Lung microvascular endothelial cell (primary cell): ENCODE measurements around the gene DYTN. TPM values are rescaled to one million over a fixed set of nuclear protein-coding genes. Genes with fewer than 3 reads are reported as not detected.
"Not testable (repeated sequence)": the region's sequence is repeated elsewhere in the genome, so short reads cannot be mapped to it uniquely, and the experiment has no call there.

ENCODE experiments used
- DNase-seq, 2 donors: peaks; one replicate each; pipeline versions ENCODE4 v3.0.0 to v3.0.0-alpha.2; 2010; ENCODE audit warnings: low read depth in 2 of 2
- total RNA-seq: library from RNA; depleted of rRNA; stranded (reverse); fragments of >200 nt; gene quantifications from 2 replicates; pipeline ENCODE4 v1.2.1, GENCODE V29; 2014

Gene DYTN, protein sequence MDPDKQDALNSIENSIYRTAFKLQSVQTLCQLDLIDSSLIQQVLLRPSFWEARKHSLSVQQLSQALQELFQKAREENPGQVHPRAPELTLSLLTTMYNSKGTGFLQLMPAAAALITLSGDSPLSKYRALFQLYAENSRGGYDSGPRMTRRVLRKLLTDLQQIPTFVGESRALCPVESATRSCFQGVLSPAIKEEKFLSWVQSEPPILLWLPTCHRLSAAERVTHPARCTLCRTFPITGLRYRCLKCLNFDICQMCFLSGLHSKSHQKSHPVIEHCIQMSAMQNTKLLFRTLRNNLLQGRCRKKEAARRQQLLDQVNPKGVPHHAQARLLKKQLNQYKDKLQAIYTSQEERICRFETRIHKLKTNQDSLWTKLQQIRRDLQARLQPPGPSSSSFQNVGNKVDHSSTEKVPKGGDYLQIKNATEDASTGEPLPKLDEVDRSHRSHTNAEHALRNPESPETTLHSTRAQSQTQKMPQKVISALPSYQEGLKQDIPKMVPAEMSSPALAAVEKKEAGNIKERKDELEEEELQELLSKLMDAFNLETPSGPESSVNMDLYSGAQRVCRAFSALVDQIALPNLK
- total RNA-seq: not detected in 2 replicates

DNA sequence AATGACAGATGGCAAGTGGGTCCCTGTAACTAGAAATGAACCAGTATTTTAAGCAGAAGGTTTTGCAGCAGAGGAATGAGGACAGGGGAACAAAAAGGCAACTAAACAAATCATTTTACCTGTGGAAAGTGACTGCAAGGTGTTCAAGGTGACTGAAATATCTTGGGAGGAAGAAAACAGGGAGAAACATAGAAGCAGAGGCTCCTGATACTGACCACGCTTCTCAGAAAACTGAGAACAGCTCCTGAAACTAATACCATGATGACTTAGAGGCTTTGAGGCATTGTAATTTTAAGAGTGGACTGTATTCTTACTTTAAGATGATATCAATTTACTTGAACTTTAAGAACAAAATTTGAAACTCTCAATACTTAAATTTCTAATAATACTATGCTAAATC, at the start of gene DYTN:
Gene DYTN (minus strand): TSS at position 101 of the 400 bp plus-strand sequence. CDS start 117 bp downstream, outside the sequence.
- DNase-seq: no peak

DNA sequence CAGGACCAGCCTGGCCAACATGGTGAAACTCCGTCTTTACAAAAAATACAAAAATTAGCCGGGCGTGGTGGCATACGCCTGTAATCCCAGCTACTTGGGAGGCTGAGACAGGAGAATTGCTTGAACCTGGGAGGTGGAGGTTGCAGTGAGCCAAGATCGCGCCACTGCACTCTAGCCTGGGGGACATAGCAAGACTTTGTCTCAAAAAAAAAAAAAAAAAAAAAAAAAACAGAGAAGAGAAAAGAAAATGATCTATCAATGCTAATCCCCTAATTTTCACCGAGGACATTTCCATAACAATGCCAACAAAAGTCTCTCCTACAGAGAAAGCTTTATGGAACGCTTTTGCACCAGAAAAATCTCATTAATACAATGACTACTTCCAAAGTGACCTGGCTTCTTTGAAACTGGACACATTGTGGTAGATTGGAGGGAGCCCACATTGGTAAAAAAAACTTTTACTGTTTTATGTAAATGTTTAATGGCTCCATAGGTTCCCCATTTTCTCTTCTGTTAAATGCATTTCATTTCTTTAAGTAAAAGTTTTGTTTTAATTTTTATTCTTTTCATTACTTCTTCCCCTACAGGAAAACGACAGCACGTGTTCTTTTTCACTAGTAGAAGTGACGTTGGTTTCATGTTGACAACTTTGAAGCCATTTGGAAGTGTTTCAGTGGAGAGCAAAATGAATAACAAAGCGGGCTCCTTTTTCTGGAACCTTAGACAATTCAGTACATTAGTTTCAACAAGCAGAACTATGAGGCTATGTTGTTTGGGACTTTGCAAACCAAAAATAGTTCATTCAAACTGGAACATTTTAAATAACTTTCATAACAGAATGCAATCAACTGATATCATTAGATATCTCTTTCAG, 48.1 kb upstream of the DYTN start:
- DNase-seq: no peak

DNA sequence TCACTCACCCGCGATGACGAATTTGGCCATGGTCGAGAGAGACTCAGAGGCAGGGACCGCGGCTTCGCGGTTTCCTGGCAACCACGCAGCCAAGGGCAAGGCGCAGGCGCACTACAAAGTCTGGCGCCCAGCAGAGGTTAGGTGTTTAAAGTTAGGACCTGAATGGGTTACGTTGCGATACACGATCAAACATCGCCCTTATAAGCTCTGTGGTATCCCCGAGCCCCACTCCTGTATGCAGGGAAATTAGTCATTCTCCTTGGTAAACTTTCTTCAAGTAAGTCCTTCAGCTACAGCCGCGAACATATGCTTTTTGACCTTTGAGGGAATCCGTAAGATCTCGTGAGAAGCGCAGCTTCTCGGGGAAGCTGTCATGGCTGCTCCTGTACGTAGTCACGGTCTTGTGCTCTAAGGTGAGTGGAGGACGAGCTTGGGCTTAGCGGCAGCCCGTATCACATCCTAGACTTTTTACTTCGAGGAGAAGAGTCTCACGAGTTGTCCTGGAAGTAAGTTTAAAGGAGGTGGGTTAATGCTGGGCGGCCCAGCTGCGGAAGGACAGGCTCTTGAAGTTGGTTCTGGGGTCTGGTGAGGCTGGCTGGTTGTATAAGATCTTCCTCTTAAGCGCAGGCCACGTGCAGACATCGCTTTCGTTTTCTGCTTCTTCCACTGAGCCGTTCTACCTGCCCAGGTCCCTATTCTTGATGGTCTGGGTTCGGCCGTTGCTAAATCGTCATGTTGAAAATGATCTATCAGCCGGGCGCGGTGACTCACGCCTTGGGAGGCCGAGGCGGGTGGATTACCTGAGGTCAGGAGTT, 47.3 kb upstream of the DYTN start, which contains the start of the genes FASTKD2 and MDH1B:
Gene FASTKD2 (plus strand): TSS at position 365 of the 815 bp plus-strand sequence. CDS start 1,088 bp downstream, outside the sequence.
Gene MDH1B (minus strand): TSS at position 87 of the 815 bp plus-strand sequence. CDS start 57 bp downstream, at position 30.
- peak; percentile 94 to 97 for DNase-seq

DNA sequence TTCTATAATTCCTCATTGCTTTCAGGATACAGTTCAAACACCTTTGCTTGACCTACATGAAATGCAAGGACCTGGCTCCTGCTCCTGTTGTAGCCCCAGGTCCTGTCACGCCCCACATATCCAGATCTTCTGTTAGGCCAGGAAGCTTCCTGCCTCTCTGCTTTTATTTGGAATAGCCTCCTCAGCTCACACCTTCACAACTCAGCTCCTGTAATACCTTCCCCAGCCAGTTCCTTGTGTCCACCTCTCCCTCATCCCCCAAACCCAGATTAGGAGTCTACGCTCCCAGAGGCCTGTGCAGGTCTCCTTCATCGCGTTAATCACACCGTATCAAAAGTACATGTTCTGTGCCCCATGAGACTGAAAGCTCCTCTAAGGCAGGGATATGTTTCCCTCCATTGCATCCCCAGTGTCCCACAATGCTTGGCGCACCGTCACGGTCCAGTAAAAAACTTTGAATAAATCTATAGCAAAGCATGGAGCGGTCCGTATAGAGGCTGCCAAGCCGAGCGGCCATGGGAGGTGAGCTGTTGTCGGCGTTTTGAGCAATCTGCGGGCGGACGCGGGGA, 46.6 kb upstream of the DYTN start:
- DNase-seq: no peak

DNA sequence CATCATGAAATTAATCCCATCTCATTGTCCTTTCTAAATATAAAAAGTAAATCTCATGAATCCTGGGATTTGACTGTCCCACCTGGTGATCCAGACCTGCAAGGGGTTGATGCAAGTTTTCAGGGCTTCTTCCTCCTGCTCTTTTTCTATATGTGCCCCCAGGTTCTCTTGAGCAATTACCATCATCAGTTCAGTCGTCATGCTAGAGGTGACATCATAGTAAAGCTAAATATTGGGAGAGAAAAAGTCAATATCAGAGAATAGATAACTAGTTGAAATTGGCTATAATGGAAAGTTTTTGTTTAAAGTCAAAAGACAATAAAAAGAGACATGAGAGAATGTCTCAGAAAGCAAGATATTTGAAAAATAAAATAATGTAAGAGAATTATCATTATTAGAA, 38.6 kb upstream of the DYTN start:
- no peak for DNase-seq

DNA sequence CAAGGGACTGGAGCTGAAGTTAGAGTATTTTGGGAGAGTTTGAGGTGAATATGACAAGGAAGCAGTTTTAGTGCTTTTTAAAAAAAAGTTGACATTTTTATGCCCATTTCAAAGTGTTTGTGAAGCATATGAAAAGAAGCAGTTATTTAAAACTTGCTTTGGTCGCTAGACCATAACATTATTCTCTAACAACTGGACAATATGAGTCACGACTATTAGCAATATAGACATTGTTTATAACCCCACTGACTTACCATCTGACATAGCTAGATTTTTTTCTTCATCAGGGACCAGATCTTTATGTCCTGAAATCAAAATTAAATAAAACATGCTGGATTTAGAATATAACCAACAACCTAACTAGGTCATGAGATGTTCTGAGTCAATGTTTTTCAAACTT, 22.6 kb upstream of the DYTN start:
- DNase-seq: no peak

DNA sequence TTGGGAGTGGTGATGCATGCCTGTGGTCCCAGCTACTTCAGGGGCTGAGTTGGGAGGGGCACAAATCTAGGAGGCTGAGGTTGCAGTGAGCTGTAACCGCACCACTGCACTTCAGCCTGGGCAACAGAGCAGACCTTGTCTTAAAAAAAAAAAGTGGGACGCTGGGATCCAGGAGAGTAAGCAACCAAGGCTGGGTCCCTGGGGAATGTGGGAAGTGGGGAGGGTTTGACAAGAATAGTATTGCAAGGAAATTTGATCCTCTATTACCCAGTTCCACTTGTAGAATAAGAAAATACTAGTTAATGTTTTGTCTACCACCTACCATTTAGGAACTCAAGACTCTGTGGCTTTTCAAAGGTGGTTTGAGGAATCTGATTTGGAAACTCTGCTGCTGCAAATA, 21.1 kb upstream of the DYTN start:
- no peak for DNase-seq

DNA sequence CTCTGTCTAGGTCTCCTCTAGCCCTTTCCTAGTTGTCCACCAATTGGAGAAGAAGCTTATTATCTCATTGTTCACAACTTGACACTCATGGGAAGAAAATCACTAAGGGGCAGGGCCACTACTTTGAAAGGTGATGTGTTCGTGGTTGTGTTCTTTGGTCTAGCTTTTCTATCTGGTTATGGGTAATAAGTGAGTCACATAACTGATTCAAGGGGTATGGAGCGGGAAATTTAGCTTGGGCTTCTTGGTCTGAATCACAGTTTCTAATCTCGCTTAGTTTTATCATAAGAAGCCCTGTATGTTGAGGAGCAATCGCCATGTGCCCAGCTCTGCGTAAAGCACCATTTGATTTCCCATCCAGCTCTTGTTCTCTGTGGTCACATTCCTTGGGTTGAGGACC, 18.7 kb upstream of the DYTN start:
- no peak for DNase-seq

DNA sequence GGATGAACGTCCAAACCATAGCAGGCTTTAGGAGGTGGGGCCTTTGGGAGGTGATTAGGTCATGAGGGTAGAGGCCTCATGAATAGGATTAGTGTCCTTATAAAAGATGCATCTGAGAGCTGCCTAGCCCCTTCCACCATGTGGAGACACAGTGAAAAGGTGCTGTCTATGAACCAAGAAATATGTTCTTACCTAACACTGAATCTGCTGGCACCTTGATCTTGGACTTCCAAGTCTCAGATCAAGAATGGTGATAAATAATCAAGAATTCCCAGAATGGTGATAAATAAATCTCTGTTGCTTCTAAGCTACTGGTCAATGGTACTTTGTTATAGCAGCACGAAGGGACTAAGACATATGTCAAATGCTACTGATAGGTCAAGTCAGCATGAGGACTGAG, 15.1 kb upstream of the DYTN start:
- no peak for DNase-seq

DNA sequence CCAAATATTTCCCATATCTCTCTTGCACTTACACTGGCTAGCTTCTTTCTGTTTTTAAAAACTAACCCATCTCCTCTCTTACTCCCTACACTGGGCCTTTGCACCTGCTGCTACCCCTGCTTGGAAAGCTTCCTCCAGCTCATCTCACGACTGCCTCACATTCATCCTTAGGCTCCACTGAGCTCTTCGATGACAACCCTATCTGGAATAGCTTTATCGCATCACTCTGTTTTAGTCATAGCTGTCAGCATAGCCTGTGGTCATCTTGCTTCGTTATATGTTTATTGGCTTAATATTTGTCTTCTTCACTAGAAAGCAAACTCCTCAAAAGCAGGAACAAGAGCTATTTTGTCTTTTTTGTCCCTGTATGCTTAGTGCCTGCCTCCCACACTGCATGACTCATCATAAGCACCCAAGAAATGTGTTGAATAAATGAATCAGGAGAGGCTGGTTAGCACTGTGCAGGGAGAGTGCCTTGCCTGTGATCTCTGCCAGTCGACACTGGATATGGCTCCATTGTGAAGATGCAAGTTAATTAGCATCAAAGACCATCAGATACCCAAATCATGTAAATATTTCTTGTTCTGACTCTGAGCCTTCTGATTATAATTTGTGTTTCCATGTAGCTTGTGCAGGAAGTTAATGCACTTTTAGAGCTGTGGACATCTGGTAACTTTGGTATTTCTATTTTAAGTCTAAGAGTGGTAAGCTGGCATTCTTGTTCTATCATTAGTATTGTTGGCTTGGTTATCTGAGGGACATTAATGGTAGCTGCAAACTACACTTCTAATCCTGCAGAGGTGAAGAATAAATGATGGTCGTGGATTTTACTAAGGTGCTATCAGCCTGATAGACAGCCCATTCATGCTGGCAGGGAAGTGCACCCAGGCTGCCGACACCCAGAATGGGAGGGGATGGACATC, 10.3 kb upstream of the DYTN start:
- no peak for DNase-seq

DNA sequence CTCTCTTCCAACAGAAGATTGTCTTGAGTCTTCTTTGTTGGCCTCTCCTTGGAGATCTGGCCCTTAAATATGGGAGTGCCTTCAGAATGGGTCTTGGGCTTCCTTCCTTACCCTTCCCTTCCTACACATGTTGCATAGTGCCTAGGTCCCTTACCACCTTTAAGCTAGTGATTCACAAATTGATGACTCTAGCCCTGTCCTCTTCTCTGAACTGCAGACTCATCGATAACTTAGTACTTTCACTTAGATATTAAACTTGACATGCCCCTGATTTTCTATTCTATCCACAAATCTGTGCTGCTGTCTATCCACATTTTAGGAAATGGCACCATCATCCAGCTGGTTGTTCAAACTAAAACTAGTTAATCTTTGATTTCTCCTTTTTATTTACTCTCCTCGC, 9.1 kb upstream of the DYTN start:
- DNase-seq: no peak

DNA sequence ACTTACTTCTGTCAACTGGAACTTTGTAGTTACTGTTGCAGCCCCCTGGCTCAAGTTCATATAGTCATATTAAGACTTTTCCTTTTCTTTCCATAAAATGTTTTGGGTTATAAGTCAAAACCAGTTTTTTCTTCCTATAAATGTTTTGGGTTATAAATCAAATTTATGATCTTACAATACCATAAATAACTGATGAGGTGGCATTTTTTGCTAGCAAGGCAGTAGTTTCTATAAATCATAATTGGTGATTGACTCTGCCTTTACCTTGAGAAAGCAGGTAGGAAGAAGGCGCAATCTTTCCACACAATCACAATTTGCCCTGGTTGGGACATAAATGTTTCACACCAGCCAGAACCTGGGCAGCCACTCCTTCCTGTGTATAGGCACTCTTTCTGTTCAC, 5.1 kb upstream of the DYTN start:
- no peak for DNase-seq

DNA sequence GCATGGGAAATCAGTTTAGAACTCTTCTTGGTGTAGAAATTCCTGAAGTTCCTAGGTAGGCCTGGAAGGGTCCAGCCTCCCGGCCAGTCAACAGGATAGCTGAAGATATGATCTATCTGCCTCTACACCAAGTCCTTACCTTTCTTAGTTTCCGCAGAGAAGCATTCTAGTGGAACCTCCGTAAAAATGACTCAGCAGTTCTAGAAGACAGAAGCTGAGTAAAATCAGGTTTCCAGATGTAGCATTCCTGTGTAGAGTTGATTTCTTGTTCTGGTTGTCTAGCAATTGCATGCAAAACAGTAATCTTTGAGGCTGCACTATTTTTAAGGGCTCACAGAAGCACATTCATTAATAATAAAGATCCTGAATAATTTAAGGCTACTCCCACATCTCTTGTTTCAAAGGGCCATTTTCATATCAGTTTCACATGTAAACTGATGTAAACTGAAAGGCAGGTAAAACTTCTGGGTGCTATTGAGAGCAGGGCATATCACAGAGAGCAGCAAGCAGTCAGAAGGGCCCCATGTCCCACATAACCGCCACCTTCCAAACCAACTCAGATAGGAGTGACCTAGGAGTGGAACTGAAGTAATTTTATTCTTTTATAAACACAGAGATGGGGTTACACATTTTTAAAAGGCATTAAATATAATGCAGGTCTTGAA, 3.2 kb upstream of the DYTN start:
- no peak for DNase-seq

DNA sequence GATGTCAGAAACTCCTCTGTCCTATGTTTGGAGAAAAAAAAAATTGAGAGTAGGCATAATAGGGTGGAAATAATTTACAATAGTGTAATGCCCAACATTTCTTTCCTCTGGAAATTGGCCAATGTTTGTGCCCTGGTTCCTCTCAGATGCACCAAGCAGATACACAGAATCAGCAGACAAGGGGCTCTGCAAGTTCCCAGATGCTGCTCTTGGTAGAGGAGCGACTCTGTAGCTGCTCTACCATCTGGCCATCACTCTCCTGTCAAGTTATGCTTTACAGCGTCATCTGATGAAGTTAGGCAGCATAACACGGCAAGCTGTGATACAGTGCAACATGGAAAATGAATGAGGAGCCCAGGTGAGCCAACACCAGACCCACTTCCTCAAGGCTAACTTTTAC, 1.6 kb downstream of the DYTN start:
- DNase-seq: no peak

DNA sequence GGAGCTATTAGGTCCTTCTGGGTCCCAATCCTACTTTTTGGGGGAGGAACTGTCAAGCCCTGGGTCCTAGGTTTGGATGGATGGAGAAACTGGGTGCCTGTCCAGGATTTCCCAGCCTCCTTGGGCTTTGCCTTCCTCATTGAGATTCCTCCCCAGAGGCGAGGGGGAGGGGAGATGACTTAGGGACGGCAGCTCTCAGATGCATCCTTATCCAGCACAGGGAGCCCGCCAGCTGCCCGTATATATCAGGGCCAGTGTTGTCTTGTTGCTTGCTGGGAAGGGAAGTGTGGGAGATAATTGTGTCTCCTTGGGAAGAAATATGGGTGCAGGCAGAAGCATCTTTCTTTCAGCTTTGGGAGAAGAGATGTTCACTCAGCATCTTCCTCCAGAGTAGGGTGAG, 3.0 kb downstream of the DYTN start:
- DNase-seq: not testable (repeated sequence)

DNA sequence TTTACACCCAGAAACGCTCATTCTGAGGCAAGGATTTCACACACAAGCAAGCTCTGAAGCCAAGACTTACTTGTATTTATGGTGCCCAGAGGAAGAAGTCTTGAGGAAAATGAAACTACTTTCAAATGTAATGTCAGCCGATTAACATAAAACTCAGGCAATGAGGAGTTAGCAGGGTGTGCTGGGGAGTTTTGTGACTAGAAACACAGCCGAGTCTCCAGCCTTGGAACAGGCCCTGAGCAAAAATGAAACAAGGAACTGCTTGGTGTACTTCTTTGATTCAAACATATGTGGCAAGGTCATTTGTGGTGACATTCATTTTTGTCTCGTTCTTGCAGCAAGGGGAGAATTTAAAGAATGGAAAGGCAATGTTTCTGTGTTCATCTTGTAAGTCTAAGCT, 4.5 kb downstream of the DYTN start:
- DNase-seq: no peak

DNA sequence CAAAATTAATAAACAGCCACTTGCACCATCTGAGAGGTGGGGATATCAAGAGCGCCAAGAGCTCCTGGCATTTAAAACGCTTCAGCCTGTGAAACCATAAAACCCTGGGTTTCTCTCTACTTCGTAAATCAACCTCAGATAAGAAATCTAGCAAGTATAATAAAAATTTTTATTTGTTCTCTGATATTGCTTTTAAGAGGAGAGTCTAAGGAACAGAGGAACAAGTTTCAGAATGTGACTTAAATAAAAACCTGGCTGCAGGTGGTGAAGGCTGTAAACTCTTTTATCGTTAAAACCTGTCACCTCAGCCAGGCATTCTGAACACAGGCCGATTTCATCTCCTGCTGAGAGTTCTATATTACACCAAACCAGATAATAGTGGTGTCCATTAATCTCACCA, 9.9 kb downstream of the DYTN start:
- DNase-seq: no peak

DNA sequence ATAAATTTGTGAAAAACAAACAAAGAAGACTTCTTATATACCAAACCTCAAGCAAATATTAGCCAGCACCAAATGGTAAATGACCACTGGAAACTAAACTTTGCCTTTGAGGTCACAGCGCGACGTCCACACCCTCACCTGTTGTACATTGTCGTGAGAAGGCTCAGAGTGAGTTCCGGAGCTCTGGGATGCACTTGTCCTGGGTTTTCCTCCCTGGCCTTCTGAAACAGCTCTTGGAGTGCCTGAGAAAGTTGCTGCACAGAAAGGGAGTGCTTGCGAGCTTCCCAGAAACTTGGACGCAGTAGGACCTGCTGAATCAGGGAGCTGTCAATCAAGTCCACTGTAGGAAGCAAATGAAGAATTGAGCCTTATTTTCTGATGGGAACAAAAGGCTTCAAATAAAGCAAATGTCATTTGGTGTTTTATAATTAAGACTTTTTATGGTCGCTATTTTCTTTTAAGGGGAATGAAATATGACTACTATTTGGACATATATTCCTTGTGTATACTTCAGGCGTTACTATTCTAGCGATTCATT, 11.0 kb downstream of the DYTN start:
- DNase-seq: no peak
